ENCODE results near the gene TBX2.

DNA sequence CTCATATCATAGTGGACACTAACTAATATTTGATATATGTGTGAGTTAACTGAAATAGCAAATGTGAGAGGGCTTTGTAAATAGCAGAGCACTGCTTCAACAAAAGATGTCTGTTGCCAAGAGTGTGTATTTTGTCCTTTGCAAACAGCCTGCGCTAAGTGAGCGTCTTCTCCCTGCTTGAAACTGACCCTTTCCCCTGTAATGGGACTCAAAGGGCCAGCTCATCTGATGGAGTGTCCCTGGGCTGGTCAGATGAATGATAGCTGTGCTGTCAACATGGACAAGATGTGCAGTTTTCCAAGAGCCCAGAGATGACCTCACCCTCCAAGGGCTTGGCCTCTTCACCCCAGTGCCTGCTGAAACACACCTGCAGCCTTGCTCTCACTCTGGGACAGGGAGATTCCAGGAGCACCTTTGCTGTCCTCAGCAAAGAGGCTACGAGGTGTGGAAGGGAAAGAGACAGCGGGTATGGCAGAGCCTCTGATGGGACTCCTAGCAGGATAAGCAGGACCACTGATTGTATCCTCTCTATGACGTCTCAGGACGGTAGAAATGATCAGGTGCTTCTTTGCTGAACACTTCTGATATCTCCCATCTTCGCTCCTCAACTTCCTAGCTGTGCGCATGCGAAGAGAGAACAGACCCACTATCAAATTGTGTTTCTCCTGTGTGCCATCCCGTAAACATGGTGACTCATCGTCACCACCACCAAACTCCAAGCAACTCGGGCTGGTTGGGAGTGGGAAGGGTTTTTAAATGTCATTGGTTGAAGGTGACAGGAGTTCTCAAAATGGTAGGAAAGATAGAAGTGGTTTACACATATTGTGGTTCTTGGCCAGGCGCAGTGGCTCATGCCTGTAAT is 35.8 kb upstream of the TBX2 start:
- no peak for TF ChIP-seq POLR2A (IDR thresholded peaks at IDR 0.05)
- TF ChIP-seq, protein P1, sequence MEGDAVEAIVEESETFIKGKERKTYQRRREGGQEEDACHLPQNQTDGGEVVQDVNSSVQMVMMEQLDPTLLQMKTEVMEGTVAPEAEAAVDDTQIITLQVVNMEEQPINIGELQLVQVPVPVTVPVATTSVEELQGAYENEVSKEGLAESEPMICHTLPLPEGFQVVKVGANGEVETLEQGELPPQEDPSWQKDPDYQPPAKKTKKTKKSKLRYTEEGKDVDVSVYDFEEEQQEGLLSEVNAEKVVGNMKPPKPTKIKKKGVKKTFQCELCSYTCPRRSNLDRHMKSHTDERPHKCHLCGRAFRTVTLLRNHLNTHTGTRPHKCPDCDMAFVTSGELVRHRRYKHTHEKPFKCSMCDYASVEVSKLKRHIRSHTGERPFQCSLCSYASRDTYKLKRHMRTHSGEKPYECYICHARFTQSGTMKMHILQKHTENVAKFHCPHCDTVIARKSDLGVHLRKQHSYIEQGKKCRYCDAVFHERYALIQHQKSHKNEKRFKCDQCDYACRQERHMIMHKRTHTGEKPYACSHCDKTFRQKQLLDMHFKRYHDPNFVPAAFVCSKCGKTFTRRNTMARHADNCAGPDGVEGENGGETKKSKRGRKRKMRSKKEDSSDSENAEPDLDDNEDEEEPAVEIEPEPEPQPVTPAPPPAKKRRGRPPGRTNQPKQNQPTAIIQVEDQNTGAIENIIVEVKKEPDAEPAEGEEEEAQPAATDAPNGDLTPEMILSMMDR (IDR thresholded peaks at IDR 0.05) = no peak

All from sigmoid colon (tissue), 3 donors.